HT-29 (cell line): ENCODE measurements around the gene CEACAM20. TPM values are rescaled to one million over a fixed set of nuclear protein-coding genes. Genes with fewer than 3 reads are reported as not detected.
"Not testable (repeated sequence)": the region's sequence is repeated elsewhere in the genome, so short reads cannot be mapped to it uniquely, and the experiment has no call there.

Source experiments
- DNase-seq: peaks from one replicate; pipeline ENCODE4 v3.0.0-alpha.2; 2015; ENCODE audit warnings: low spot score
- small RNA-seq: library from RNA; depleted of rRNA; stranded (forward); fragments of <200 nt; gene quantifications from one replicate; pipeline ENCODE3, GENCODE V24; 2014
- total RNA-seq: library from RNA; depleted of rRNA; stranded (reverse); fragments of >200 nt; shearing (Covaris generic); gene quantifications from 2 replicates; pipeline ENCODE4 v1.2.3, GENCODE V29; 2014; rRNA removed

The CEACAM20 gene
- total RNA-seq, 1 experiment from 2014 or later = not detected

GRCh38 chr19:44496711-44497110 lies 32.8 kb downstream of the CEACAM20 start:
- no peak for DNase-seq

GRCh38 chr19:44476559-44477408 lies 52.7 kb downstream of the CEACAM20 start:
- peak; percentile 72 for DNase-seq

GRCh38 chr19:44468730-44469129 lies 60.7 kb downstream of the CEACAM20 start:
- not testable (repeated sequence) for DNase-seq

- not testable (repeated sequence) for DNase-seq
Observed at GRCh38 chr19:44462600-44463286, 66.7 kb downstream of the CEACAM20 start.

Small RNAs within 50 kb of the gene (small RNA-seq; reads per million reads assigned to genes)
- gene AC243964.1 = not detected

Other genes starting within 250 kb of the CEACAM20 start
- 1.0 and 2.7 TPM in 2 replicates for gene ZNF235, start 224.7 kb downstream of the CEACAM20 start, total RNA-seq
- 0.61 and 0.78 TPM in 2 replicates for gene ZNF112, start 173.0 kb downstream of the CEACAM20 start, total RNA-seq
- gene ZNF285, start 128.1 kb downstream of the CEACAM20 start, total RNA-seq = not detected in 2 replicates
- not detected in 2 replicates for gene ZNF229, start 81.2 kb downstream of the CEACAM20 start, total RNA-seq
- 12.1 and 12.3 TPM in 2 replicates for gene ZNF180, start 29.2 kb downstream of the CEACAM20 start, total RNA-seq
- not detected in 2 replicates for gene IGSF23, start 83.9 kb upstream of the CEACAM20 start, total RNA-seq
- gene PVR, start 114.2 kb upstream of the CEACAM20 start, total RNA-seq = 204 and 206 TPM in 2 replicates
- gene CEACAM19, start 141.8 kb upstream of the CEACAM20 start, total RNA-seq = 1.0 and 2.2 TPM in 2 replicates
- not detected in 2 replicates for gene CEACAM16, start 169.5 kb upstream of the CEACAM20 start, total RNA-seq
- gene BCL3, start 219.0 kb upstream of the CEACAM20 start, total RNA-seq = 39.1 and 50.6 TPM in 2 replicates
- 79.7 and 93.2 TPM in 2 replicates for gene CBLC, start 248.2 kb upstream of the CEACAM20 start, total RNA-seq